ENCODE measurements around the gene MTHFSD.
"Not testable (repeated sequence)": the region's sequence is repeated elsewhere in the genome, so short reads cannot be mapped to it uniquely, and the experiment has no call there.

Gene MTHFSD, protein sequence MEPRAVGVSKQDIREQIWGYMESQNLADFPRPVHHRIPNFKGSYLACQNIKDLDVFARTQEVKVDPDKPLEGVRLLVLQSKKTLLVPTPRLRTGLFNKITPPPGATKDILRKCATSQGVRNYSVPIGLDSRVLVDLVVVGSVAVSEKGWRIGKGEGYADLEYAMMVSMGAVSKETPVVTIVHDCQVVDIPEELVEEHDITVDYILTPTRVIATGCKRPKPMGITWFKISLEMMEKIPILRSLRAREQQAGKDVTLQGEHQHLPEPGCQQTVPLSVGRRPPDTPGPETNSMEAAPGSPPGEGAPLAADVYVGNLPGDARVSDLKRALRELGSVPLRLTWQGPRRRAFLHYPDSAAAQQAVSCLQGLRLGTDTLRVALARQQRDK

GRCh38 chr16:86554917-86555703, at the start of gene MTHFSD:
Gene MTHFSD, minus strand, starts transcription at chr16:86555235. Its CDS starts 51 bp downstream, at chr16:86555184.
- peak; percentile 100 for DNase-seq (ENCODE audit: low spot score)

GRCh38 chr16:86604436-86605193, 49.6 kb upstream of the MTHFSD start:
- DNase-seq (ENCODE audit: low spot score) = no peak

- no peak for DNase-seq (ENCODE audit: low spot score)
Observed at GRCh38 chr16:86602521-86602920, 47.5 kb upstream of the MTHFSD start.

DNA sequence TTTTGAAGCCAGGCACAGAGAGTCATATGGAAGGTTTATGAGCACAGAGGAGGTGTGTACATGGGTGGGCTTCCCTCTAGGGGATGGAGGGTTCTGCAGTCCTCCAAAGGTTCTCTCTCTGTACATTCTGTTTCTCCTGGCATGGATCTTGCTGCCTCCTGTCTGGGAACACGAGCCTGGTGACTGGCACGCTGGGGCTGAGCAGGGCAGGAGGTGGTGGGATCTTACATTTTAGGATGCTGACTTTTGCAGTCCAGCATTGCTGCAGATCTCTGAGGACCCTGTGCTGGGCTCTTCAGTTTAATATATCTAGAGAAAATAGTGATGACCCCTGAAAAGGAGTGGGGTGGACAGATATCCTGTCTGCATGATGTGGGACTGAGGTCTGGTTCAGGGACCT, 46.3 kb upstream of the MTHFSD start:
- DNase-seq (ENCODE audit: low spot score) = no peak

GRCh38 chr16:86598607-86599565, 43.9 kb upstream of the MTHFSD start:
- DNase-seq (ENCODE audit: low spot score) = peak; percentile 71

DNA sequence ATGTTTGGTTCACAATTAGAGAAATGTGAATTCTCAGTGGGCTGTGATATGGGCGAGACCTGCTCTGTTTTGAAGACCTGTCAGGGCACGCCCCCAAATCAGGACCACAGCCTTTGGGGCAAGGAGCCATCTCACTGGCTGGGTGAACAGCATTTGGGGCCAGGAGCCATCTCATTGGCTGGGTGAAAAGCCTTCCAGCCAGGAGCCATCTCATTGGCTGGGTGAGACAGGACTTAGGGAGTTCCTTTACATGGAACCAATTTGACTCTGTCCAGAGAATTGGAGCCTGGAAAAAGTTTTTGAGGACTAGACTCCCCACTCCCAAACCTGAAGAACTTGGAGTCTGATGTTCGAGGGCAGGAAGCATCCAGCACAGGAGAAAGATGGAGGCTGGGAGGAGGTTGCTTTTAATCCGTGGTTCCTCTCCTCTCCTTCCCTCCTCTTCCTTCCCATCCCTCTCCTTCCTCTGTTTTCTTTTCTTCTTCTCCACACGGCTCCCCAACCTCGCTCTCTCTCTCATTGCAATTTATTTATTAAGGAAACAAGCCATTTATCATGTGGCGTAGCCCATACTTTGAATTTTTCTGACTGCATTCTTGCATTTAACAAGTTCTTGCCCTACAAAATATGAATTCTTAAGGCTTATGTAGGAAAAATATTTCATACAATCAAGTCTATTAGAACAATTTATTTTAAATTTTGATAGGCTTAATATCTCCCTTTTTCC, 43.0 kb upstream of the MTHFSD start:
- peak; percentile 27 for DNase-seq (ENCODE audit: low spot score)

DNA sequence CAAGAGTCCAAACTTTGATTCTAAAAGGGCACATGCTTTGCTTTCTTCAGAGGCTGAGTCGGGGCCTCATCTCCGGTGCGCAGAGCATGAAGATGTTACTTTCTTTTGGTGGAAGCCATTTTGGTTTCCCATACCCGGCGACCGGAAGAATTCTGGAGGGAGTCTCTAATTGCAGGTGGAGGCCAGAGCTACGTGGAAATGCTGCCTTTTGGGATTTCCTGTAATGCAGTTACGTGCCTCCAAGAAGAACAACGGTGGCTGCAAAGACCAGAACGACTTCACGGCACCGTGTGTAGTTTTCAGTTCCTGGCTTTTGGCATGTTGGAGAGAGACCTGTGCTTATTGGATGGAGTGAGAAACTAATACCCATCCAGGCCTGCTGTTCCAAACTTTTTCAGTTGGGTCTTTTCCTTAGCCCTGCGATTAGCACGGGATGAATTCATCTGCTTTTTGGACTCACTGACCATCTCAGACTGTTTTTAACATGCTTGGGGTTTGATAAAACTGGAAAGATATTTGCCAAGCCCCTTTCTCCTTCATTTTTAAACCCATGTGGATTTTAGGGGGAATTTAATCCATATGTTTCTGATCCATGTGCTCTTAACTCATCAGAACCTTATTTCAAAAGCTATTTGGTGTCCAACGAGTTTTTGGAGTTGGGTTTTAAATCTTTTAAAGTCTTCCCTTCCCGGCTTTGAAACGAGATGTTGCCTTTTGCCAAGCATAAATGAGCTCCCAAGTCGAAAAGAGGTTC, 42.3 kb upstream of the MTHFSD start:
- DNase-seq (ENCODE audit: low spot score) = no peak

GRCh38 chr16:86595983-86596605, 41.1 kb upstream of the MTHFSD start:
- no peak for DNase-seq (ENCODE audit: low spot score)

- DNase-seq (ENCODE audit: low spot score) = no peak
Observed at GRCh38 chr16:86594721-86595120, 39.7 kb upstream of the MTHFSD start.

DNA sequence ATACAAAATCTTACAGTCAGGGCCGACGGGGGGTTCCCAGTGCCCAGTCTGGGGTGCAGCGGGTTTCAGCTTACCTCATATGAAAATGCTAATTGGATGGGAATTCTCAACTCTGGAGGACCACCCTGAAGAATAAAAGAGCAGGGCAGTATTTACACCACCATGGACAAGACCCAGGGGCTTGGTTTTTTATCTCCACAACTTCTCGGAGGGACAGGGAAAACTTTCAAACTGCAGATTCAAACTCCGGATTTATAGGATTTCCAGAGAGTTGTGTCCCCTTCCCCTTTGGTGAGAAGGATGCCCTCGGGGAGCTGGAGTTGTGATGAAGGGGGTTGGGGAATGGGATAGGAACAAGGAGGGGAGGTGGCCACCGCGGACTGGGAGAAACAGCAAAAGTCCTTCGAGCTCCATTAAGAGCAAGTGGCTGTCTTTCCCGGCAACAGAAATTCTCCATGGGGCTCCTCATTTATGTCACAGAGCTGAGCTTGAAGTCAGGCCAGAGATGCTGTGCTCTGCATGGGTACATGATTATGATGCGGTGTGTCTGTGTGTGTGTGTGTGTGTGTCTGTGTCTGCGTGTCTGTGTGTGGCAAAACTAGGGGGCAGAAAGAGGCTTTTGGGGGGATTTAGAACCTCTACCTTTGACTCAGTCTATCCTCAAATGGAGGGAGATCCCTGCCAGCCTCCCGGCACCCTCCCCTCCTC, 39.0 kb upstream of the MTHFSD start:
- DNase-seq (ENCODE audit: low spot score) = no peak

GRCh38 chr16:86591270-86591669, 36.2 kb upstream of the MTHFSD start:
- DNase-seq (ENCODE audit: low spot score) = no peak

DNA sequence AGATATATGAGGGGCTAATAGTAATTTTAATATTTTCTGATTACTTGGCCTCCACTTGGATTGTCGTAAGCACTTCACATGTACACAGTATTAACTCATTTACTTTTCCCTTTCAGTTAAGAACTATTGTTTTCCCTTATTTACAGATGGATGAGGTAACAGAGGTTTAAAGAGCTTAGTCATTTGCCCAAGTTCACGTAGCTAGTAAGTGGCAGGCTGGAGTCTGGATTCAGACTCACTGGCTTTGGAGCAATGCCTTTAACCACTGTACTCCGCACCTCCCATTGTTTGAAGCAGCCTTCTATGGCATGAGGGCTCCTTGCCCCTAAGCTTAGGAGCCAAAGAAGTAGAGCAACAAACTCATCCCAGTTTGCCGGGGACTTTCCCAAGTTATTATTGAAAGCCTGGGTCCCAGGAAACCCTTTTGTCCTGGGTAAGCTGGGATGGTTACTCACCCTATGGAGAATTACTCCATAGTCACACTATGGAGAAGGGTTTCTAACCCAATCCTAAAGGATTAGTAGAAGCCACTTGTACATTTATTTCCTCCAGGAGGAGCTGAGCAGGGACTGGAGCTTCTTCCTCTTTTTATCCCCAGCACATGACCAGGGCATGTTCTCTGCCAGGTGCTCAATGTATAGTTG, 35.6 kb upstream of the MTHFSD start:
- DNase-seq (ENCODE audit: low spot score) = peak; percentile 74

- DNase-seq (ENCODE audit: low spot score) = not testable (repeated sequence)
Observed at GRCh38 chr16:86587955-86588354, 32.9 kb upstream of the MTHFSD start.

- DNase-seq (ENCODE audit: low spot score) = no peak
Observed at GRCh38 chr16:86587487-86587886, 32.5 kb upstream of the MTHFSD start.

DNA sequence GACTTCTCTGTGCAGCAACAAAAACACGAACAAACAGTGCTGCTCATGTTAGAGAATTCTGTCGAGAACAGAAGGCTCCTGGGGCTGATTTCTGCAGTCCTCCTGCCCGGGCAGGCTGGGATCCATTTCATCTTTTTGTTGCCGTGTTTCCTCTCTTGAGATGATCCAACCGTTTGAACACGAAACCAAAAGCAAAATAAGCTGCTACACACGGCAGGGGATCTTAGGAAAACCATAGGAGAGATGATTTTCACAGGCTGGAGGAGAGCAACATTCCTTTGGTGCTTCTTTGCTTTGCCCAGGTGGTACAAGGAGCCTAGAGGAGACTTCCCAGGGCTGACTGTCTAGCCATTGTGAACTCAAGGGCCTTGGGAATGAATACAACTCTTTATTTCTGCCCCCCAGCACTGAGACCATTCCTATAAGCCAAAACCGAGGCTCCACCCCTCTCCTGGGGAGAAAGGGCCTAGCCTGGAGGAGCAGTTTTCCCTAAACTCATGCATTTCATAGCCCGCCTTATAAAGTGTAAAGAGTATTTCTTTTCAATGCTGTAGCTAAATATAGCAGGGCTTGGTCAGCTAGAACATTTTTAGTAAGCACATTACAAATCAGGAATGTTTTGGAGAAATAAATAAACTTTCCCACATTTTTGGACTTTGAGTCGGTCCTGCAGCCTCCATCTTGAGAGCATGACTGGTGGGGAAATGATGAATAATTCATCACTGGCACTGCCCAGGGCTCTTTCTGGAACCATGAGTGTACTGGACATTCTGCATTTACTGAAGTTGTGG, 31.0 kb upstream of the MTHFSD start:
- peak; percentile 70 for DNase-seq (ENCODE audit: low spot score)

DNA sequence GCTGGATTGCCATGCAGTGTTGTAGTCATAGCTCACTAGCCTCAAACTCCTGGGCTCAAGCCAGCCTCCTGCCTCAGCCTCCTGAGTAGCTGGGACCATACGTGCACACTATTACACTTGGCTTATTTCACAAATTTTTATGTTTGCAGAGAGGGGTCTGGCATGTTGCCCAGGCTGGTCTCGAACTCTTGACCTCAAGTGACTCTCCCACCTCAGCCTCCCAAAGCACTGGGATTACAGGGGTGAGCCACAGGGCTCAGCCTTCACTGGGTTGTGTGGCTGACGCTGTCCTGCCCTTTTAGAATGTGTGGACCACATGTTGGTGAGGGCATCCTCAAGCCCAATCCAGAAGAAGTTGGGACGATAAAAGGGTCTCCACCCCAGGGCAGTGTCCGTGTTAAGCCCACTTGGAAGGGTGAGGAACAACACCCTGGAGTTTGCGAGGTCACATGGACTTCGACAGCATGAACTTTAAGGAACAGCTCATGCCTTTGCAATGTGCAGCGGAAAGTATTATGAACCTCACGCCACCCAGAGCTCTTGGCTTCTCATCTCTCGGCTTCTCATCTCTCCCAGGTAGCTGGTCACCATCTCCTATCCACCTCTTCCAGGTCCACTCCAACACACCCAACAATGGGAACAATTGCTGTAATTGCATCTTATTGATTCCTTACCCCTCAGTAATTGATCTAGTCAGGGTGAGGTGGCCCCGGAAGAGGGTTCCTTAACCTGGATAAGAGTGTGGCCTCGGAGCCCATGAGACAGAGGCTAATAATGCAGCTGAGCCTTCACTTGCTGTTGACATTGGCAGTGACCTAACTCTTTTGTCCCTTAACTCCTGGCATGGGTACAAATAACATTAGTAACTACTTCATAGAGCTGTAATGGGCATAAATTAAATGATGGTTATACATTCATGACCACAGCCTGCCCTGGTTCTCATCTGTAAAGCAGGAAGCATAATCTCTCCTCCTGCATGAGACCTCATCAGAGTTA, 30.0 kb upstream of the MTHFSD start:
- peak; percentile 35 for DNase-seq (ENCODE audit: low spot score)
